ENCODE data around the gene TUBB4B. TPM values are rescaled to one million over a fixed set of nuclear protein-coding genes. Genes with fewer than 3 reads are reported as not detected.
A peak's percentile ranks its signal among the peaks of the same experiment; 100 is the strongest.

Gene TUBB4B
- total RNA-seq, 2 donors from 2014 or later, result 332 to 432 TPM

- ATAC-seq (no peak), DNase-seq (ENCODE audit: low spot score) (no peak)
- Mint-ChIP-seq H3K9me3 (no peaks in the 10 kb centered on the region), H3K36me3 (no peaks in the 10 kb centered on the region), H3K4me3 (no peak overlapping the region), H3K27ac (no peak overlapping the region), H3K4me1 (ENCODE audit: low read depth in 2 of 2) (peaks cover 5 to 6% of the 10 kb centered on the region in 2 donors), H3K27me3 (peaks cover 3 to 7% of the 10 kb centered on the region in 2 donors)
Measured at GRCh38 chr9:137225699-137226331, 15.3 kb upstream of the TUBB4B start.

DNA sequence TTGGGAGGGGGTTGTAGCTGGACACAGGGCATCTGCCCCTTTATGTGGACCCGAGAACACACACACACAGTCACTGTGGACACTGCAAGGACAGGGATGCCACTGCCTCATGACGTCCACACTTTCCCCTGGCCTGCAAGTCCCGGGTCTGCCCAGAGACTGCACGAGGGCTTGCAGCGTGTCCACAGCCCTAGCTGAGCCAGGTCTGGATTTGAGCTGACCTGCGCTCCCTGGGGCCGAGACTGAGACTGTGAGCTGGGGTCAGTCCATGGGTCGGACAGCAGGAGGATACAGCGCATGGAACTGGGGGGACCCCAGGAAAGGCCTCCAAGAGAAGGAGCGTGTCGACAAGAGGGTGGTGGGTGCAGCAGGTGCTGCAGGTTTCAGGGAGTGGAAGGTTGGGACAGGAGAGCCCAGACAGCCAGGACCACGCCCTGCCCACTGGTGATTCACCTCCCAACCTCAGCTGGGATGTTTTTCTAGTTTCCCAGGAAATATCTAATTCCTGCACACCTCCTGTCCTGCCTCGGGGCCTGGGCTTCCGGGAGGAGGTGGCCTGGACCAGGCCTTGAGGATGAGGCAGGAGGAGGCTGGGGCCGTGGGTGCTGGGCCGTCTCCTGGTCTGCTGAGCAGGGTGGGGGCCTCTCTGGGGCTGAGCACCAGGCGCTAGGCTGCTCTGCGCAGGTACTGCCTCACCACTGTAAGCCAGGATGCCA lies 14.6 kb upstream of the TUBB4B start:
- Mint-ChIP-seq H3K36me3 (no peaks in the 10 kb centered on the region), H3K27me3 (peaks cover 3 to 7% of the 10 kb centered on the region in 2 donors), H3K27ac (no peak overlapping the region), H3K4me3 (no peak overlapping the region), H3K4me1 (ENCODE audit: low read depth in 2 of 2) (peaks cover 5 to 6% of the 10 kb centered on the region in 2 donors), H3K9me3 (no peaks in the 10 kb centered on the region)
- ATAC-seq, result no peak
- no peak for DNase-seq (ENCODE audit: low spot score)

- H3K36me3 Mint-ChIP-seq, result no peaks in the 10 kb centered on the region
- no peaks in the 10 kb centered on the region for H3K9me3 Mint-ChIP-seq
- ATAC-seq (peak; percentile 26 to 34), DNase-seq (ENCODE audit: low spot score) (peak; percentile 78)
- no peak within 1 kb of the TSS for H3K27ac Mint-ChIP-seq
- no peak within 1 kb of the TSS for H3K4me3 Mint-ChIP-seq
- peaks cover 3 to 7% of the 10 kb centered on the region in 2 donors for H3K27me3 Mint-ChIP-seq
- H3K4me1 Mint-ChIP-seq (ENCODE audit: low read depth in 2 of 2), result peaks cover 5 to 6% of the 10 kb centered on the region in 2 donors
Measured at GRCh38 chr9:137227054-137227852, 13.8 kb upstream of the TUBB4B start, which contains the start of gene RNF224. RNF224 (plus strand) TSS chr9:137227502; CDS start chr9:137228336, 834 bp downstream.

- no peaks in the 10 kb centered on the region for H3K9me3 Mint-ChIP-seq
- ATAC-seq (no peak), DNase-seq (ENCODE audit: low spot score) (no peak)
- H3K36me3 Mint-ChIP-seq, result no peaks in the 10 kb centered on the region
- no peak overlapping the region for H3K4me3 Mint-ChIP-seq
- no peak overlapping the region for H3K27ac Mint-ChIP-seq
- H3K4me1 Mint-ChIP-seq (ENCODE audit: low read depth in 2 of 2), result peaks cover 4 to 5% of the 10 kb centered on the region in 2 donors
- H3K27me3 Mint-ChIP-seq, result peaks cover 3 to 7% of the 10 kb centered on the region in 2 donors
Measured at GRCh38 chr9:137227853-137228505, 13.1 kb upstream of the TUBB4B start.

DNA sequence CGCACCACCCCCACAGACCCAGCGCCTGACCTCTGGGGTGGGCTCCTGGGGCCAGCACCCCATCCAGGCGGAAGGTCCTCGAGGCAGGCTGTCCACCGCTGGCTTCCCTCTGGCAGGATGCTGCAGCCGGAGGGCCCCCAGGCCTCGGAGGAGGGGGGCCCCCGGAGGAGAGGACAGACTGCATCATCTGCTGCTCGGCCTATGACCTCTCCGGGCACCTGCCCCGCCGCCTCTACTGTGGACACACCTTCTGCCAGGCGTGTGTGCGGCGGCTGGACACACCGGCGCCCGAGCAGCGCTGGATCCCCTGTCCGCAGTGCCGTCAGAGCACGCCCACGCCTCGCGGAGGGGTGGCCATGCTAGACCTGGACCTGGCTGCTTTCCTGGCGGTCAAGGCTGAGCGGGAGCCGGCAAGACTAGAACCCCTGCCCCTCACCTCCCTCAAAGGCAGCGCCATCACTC lies 12.6 kb upstream of the TUBB4B start:
- peaks cover 3 to 7% of the 10 kb centered on the region in 2 donors for H3K27me3 Mint-ChIP-seq
- ATAC-seq, result no peak
- H3K36me3 Mint-ChIP-seq, result no peaks in the 10 kb centered on the region
- no peak overlapping the region for H3K27ac Mint-ChIP-seq
- H3K4me1 Mint-ChIP-seq (ENCODE audit: low read depth in 2 of 2), result peaks cover 3 to 5% of the 10 kb centered on the region in 2 donors
- H3K4me3 Mint-ChIP-seq, result no peak overlapping the region
- no peaks in the 10 kb centered on the region for H3K9me3 Mint-ChIP-seq
- no peak for DNase-seq (ENCODE audit: low spot score)

DNA sequence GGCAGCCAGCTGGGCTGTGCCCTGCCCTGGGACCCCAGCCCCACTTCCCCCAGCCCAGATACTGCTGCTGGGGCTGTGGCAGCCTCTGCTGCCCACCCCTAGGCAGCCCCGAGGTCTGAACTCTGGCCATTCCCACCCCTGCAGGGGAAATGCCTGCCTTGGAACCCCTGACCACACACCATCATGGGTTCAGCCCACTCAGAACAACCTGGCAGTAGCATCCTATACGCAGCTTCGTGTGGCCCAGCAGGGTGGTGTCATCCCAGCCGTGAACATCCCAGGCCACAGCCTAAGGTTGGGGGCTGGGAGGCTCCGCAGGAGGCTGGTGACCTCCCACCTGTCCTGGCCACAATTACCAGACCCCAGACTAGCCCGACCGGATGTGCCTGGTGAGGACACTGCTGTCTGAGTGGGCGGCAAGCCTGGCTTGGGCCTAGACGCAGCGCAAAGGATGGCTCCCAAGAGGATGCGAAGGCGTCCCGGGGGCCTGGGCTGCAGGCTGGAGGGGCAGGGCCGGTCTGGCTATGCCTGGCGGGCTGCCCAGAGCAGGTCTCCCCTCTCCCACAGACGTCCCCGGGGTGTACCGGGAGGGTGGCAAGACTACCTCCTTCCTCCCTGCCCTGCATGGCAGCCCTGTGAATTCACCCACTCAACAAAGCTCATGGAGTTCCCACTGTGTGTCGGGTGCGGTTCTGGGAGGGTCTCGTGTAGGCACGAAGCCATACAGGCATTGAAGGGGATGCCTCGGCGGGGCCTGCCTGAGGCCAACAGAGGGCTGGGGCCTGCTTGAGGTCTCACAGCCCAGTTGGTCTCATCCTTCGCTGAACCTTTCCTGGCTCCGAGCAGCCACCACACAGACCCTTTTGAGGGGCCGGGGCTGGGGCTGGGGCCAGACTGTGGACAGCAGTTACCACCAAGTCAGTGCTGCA lies 11.9 kb upstream of the TUBB4B start:
- Mint-ChIP-seq H3K9me3 (no peaks in the 10 kb centered on the region), H3K27me3 (peaks cover 3 to 7% of the 10 kb centered on the region in 2 donors), H3K36me3 (no peaks in the 10 kb centered on the region), H3K4me3 (no peak overlapping the region), H3K27ac (no peak overlapping the region), H3K4me1 (ENCODE audit: low read depth in 2 of 2) (peaks cover 3 to 5% of the 10 kb centered on the region in 2 donors)
- DNase-seq (ENCODE audit: low spot score), result no peak
- no peak for ATAC-seq

GRCh38 chr9:137229903-137230704 lies 11.0 kb upstream of the TUBB4B start:
- Mint-ChIP-seq H3K4me1 (ENCODE audit: low read depth in 2 of 2) (peaks cover 3 to 5% of the 10 kb centered on the region in 2 donors), H3K4me3 (no peak overlapping the region), H3K27me3 (peaks cover 6 to 7% of the 10 kb centered on the region in 2 donors), H3K9me3 (no peaks in the 10 kb centered on the region), H3K36me3 (no peaks in the 10 kb centered on the region), H3K27ac (no peak overlapping the region)
- no peak for ATAC-seq
- no peak for DNase-seq (ENCODE audit: low spot score)

GRCh38 chr9:137230705-137231371 lies 10.2 kb upstream of the TUBB4B start, which contains the start of gene SLC34A3:
SLC34A3 (plus strand) TSS chr9:137230901; CDS start chr9:137231703, 802 bp downstream.
- H3K27me3 Mint-ChIP-seq, result peaks cover 7 to 9% of the 10 kb centered on the region in 2 donors
- H3K9me3 Mint-ChIP-seq, result no peaks in the 10 kb centered on the region
- no peak within 1 kb of the TSS for H3K4me3 Mint-ChIP-seq
- no peak for DNase-seq (ENCODE audit: low spot score)
- H3K4me1 Mint-ChIP-seq (ENCODE audit: low read depth in 2 of 2), result peaks cover 3 to 5% of the 10 kb centered on the region in 2 donors
- no peak for ATAC-seq
- no peaks in the 10 kb centered on the region for H3K36me3 Mint-ChIP-seq
- no peak within 1 kb of the TSS for H3K27ac Mint-ChIP-seq

DNA sequence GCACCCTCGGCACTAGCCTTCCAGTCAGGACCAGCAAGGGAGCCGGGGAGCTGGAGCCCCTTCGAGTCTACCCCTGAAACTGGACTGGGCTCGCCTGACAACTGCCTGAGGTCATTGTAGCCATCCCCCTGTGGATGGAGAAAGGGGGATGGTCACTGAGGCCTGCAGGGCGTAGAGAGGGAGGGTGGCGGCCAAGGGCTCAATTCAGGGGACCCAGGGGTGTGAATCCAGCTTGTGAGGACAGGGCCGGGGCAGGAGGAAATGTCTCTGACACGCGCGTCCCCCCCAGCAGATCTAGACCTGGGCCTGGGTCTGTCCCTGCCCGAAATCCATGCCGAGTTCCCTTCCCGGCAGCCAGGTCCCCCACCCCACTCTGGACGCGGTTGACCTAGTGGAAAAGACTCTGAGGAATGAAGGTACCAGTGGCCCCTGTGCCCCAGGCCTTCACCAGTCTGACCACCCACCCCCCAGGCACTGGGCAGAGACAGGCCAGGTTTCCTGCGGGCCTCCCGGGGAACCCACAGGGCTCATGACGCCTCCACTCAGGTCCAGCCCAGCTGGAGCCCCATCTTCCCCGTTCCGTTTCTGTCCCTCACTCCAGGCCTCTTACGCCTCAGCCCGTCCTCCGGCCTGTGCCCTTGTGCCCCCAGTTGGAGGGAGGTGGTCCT lies 9.6 kb upstream of the TUBB4B start:
- no peaks in the 10 kb centered on the region for H3K36me3 Mint-ChIP-seq
- no peaks in the 10 kb centered on the region for H3K9me3 Mint-ChIP-seq
- H3K4me1 Mint-ChIP-seq (ENCODE audit: low read depth in 2 of 2), result peaks cover 3 to 5% of the 10 kb centered on the region in 2 donors
- no peak overlapping the region for H3K27ac Mint-ChIP-seq
- ATAC-seq (no peak), DNase-seq (ENCODE audit: low spot score) (no peak)
- H3K4me3 Mint-ChIP-seq, result no peak overlapping the region
- H3K27me3 Mint-ChIP-seq, result peaks cover 7 to 9% of the 10 kb centered on the region in 2 donors

DNA sequence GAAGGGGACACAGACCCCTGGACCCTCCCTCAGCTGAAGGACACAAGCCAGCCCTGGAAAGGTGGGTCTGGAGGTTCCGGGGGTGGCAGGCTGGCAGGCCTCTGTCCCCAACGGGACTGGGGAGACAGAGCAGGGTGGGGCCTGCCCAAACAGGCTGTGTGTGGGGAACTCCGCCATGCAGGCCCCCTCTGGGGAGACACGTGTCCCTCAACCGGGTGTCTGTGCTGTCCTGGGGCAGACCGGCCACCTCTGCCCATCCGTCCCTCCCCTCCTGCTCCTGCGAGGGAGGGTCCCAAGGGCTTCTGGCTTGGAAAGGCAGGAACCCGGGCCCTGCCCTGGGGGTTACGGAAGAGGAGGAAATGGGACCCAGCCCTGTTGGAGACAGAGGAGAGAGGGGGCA lies 9.0 kb upstream of the TUBB4B start:
- H3K27ac Mint-ChIP-seq, result no peak overlapping the region
- peaks cover 7 to 9% of the 10 kb centered on the region in 2 donors for H3K27me3 Mint-ChIP-seq
- ATAC-seq (no peak), DNase-seq (ENCODE audit: low spot score) (no peak)
- H3K4me1 Mint-ChIP-seq (ENCODE audit: low read depth in 2 of 2), result peaks cover 3 to 5% of the 10 kb centered on the region in 2 donors
- no peaks in the 10 kb centered on the region for H3K36me3 Mint-ChIP-seq
- no peaks in the 10 kb centered on the region for H3K9me3 Mint-ChIP-seq
- no peak overlapping the region for H3K4me3 Mint-ChIP-seq

GRCh38 chr9:137232510-137232909 lies 8.6 kb upstream of the TUBB4B start:
- Mint-ChIP-seq H3K27ac (no peak overlapping the region), H3K4me1 (ENCODE audit: low read depth in 2 of 2) (peaks cover 2 to 3% of the 10 kb centered on the region in 2 donors), H3K27me3 (peaks cover 4 to 9% of the 10 kb centered on the region in 2 donors), H3K36me3 (no peaks in the 10 kb centered on the region), H3K9me3 (no peaks in the 10 kb centered on the region), H3K4me3 (no peak overlapping the region)
- ATAC-seq (no peak), DNase-seq (ENCODE audit: low spot score) (no peak)
